Measurements from ENCODE around the gene BAZ1B.
"Not testable (repeated sequence)": the region's sequence is repeated elsewhere in the genome, so short reads cannot be mapped to it uniquely, and the experiment has no call there.

The BAZ1B gene, protein sequence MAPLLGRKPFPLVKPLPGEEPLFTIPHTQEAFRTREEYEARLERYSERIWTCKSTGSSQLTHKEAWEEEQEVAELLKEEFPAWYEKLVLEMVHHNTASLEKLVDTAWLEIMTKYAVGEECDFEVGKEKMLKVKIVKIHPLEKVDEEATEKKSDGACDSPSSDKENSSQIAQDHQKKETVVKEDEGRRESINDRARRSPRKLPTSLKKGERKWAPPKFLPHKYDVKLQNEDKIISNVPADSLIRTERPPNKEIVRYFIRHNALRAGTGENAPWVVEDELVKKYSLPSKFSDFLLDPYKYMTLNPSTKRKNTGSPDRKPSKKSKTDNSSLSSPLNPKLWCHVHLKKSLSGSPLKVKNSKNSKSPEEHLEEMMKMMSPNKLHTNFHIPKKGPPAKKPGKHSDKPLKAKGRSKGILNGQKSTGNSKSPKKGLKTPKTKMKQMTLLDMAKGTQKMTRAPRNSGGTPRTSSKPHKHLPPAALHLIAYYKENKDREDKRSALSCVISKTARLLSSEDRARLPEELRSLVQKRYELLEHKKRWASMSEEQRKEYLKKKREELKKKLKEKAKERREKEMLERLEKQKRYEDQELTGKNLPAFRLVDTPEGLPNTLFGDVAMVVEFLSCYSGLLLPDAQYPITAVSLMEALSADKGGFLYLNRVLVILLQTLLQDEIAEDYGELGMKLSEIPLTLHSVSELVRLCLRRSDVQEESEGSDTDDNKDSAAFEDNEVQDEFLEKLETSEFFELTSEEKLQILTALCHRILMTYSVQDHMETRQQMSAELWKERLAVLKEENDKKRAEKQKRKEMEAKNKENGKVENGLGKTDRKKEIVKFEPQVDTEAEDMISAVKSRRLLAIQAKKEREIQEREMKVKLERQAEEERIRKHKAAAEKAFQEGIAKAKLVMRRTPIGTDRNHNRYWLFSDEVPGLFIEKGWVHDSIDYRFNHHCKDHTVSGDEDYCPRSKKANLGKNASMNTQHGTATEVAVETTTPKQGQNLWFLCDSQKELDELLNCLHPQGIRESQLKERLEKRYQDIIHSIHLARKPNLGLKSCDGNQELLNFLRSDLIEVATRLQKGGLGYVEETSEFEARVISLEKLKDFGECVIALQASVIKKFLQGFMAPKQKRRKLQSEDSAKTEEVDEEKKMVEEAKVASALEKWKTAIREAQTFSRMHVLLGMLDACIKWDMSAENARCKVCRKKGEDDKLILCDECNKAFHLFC (N-terminal part only)
- total RNA-seq, result 128 to 221 (median 179) reads per million in 4 donors

- DNase-seq, result peak; percentile 94 to 99 (median 96)
These were observed at the start of gene BAZ1B for GRCh38 chr7:73522105-73522872. Gene BAZ1B, minus strand, starts transcription at chr7:73522293. Its CDS starts 360 bp downstream, at chr7:73521933.

- no peak for DNase-seq
These were observed 48.9 kb upstream of the BAZ1B start for GRCh38 chr7:73570977-73571376.

- DNase-seq, result no peak
These were observed 48.4 kb upstream of the BAZ1B start for GRCh38 chr7:73570521-73570920.

DNA sequence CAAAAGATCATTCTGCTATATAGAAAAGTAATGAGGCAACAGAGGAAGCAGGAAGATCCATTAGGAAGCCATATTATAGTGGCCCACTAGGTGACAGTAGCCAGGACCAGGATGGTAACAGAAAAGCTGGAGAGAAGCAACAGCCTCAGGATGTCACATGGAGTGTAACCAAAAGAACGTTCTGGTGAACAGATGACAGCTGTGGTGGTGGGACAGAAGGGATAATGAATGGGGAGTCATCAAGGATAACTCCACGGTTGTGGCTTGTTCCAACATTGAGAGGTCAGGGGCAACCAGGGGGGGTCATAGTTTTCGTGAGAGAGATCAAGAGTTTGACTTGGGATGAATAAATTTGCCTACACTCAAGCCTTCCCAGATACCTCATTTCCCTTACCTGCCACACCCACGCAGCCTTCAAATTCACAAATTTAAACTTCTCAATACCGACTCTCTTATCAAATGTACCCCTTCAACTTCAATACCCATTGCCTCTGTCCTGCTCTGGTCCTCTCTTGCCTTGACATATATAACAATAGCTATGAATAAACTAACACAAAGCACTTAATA, 47.0 kb upstream of the BAZ1B start:
- DNase-seq, result no peak

- DNase-seq, result no peak
These were observed 46.0 kb upstream of the BAZ1B start for GRCh38 chr7:73567846-73568685.

DNA sequence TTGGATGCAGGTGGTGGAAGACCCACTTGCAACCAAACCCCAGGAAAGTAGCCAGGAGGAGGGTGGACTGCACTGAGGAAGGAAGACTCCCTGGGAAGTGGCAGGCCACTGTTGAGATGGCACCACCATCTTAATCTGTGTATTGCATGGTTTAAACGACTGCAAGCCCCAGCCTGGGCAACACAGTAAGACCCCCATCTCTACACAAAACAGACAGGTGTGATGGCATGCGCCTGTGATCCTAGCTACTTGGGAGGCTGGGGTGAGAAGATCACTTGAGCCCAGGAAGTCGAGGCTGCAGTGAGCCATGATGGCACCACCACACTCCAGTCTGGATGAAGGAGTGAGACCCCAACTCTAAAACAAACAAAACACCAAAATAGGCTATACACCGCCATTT, 45.0 kb upstream of the BAZ1B start:
- DNase-seq, result no peak

- not testable (repeated sequence) for DNase-seq
These were observed 44.3 kb upstream of the BAZ1B start for GRCh38 chr7:73566431-73566830.

DNA sequence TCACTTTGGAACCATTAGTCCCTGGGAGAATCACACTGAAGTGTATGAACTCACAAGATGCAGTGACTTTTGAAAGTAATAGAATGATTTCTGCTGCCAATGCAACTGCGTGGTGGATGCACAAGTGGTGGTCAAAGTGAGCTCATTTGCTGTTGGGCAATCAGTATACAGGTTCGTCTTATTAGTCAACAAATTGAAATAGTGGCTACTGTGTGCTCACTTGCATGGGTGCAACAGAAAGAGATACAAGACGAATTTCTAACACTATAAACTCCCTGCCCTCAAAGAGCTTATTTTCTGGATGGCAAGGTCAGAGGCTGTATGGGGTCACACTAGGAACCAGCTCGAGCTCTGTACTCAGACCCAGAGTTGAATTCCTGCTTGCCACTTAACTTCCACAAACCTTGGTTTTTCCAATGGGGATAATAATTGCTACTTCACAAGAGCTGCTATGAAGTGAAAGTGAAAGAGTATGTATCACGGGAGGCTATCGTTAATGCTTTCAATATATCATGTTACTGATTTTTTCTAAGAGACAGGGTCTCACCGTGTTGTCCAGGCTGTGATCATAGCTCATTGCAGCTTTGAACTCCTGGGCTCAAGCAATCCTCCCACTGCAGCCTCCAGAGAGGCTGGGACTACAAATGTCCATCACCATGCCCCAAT, 43.7 kb upstream of the BAZ1B start:
- no peak for DNase-seq

DNA sequence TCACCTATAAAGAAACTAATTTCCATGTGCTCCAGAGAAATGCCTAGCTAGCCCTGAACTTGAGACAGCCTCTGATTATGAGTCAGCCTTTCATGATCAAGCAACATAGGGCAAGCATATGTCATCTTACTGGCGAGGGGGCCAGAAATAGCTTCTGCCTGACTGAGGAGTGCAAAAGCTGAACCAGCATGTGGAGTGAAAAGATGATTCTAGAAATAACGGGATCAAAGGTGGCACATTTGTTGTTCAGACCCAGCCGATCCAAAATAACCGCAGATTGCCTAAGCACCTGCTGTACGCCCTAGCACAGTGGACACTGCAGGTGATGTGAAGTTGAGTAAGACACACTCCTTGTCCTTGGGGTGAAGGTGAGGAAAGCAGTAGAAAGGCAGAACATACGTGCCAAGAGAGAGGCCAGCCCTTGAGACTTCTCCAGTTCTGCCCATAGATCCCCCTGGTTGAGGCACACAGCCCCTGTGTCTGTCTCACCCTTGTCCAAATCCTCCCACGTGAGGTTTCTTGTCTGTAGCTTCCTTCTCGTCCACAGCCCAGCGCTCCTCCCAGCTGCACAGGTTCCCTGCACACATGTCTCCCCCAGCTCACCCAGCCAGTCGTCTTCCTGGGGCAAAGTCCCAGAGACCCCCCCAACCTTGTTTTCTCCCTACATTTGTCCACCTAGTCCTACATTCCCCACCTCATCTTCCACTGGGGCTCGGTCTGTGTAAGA, 38.2 kb upstream of the BAZ1B start:
- DNase-seq, result no peak

GRCh38 chr7:73557397-73558257, 35.5 kb upstream of the BAZ1B start, which contains the start of gene BCL7B:
Gene BCL7B, minus strand, starts transcription at chr7:73557690. Its CDS starts 112 bp downstream, at chr7:73557578.
- peak; percentile 62 to 83 (median 66) for DNase-seq

- peak; percentile 85 to 95 (median 89) for DNase-seq
These were observed 35.0 kb upstream of the BAZ1B start for GRCh38 chr7:73557108-73557396.

- DNase-seq, result no peak
These were observed 34.4 kb upstream of the BAZ1B start for GRCh38 chr7:73556208-73557107.

DNA sequence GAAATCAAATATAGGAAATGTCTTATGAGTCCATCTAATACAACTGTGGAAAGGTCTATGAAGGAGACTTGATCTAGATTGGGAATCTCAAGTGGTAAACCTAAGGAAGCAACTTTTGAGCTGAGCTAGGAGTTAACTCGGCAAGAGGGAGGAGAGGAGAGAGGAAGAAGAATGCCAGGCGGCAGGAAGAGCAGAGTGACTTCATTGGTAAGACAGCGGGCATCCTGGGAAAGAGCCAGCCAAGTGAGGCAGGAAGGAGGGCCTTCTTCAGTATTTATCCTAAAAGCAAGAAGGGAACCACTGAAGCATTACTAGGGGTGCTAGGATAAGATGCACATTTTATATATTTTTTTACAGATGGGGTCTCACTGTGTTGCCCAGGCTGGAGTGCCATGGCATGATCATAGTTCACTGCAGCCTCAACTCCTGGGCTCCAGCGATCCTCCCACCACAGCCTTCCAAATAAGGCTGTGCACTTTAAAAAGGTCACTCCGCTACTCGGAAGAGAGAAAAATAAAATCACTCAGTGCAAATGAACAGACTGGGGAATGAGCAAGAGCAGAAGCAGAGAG, 33.4 kb upstream of the BAZ1B start:
- DNase-seq, result no peak

DNA sequence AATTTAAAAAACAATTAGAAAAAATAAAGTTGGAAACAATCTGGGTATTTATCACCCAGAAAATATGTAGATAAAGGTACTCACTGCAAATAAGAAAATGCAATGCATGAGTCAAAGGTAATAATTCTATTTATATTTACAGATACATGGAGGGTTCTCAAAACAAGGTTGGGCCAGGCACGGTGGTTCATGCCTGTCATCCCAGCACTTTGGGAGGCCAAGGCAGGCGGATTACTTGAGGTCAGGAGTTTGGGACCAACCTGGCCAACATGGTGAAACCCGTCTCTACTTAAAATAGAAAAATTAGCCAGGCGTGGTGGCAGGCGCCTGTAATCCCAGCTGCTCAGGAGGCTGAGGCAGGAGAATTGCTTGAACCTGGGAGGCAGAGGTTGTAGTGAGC, 28.0 kb upstream of the BAZ1B start:
- not testable (repeated sequence) for DNase-seq

- no peak for DNase-seq
These were observed 27.1 kb upstream of the BAZ1B start for GRCh38 chr7:73549176-73549575.

GRCh38 chr7:73547841-73548240, 25.7 kb upstream of the BAZ1B start:
- DNase-seq, result no peak

GRCh38 chr7:73544678-73545077, 22.6 kb upstream of the BAZ1B start:
- no peak for DNase-seq
